HEK293T (cell line): ENCODE data around the gene MED7.

ENCODE experiments used
- CTCF ChIA-PET: fragments of 350-600 bp; formaldehyde crosslinking; extraction: SDS; loops from one replicate; lab custom pipeline; 2021; ENCODE audit warnings: antibody characterized with exemption, inconsistent platforms; lab: Yijun Ruan, JAX
- POLR2A ChIA-PET: fragments of 350-600 bp; formaldehyde crosslinking; extraction: SDS; loops from one replicate; lab custom pipeline; 2020; ENCODE audit warnings: antibody characterized with exemption, inconsistent platforms; lab: Yijun Ruan, JAX
- DNase-seq: peaks from one replicate; pipeline ENCODE4 v3.0.0; 2012; ENCODE audit warnings: mixed read lengths; ENCODE audit errors: extremely low spot score
- ARNT ChIP-seq: fragments of 450-650 bp; IDR thresholded peaks from 2 replicates; pipeline ENCODE4 v1.6.1; 2017; ENCODE audit warnings: mild to moderate bottlenecking
- BHLHE40 ChIP-seq: fragments of 450-650 bp; IDR thresholded peaks from 2 replicates; pipeline ENCODE4 v1.6.1; 2016; ENCODE audit warnings: mild to moderate bottlenecking, moderate library complexity, borderline replicate concordance
- CTBP1 ChIP-seq: fragments of 450-650 bp; IDR thresholded peaks from 2 replicates; pipeline ENCODE4 v1.6.1; 2016; ENCODE audit warnings: borderline replicate concordance
- ELF4 ChIP-seq: fragments of 450-650 bp; IDR thresholded peaks from 2 replicates; pipeline ENCODE4 v1.6.1; 2017; ENCODE audit warnings: antibody characterized with exemption
- FOXA1 ChIP-seq: fragments of 450-650 bp; IDR thresholded peaks from 2 replicates; pipeline ENCODE4 v1.6.1; 2016; ENCODE audit warnings: mild to moderate bottlenecking
- FOXK2 ChIP-seq: fragments of 450-650 bp; IDR thresholded peaks from 2 replicates; pipeline ENCODE4 v1.6.1; 2016; ENCODE audit warnings: mild to moderate bottlenecking
- FOXM1 ChIP-seq: fragments of 450-650 bp; IDR thresholded peaks from 2 replicates; pipeline ENCODE4 v1.6.1; 2017; ENCODE audit warnings: mild to moderate bottlenecking, borderline replicate concordance
- HDGF ChIP-seq: fragments of 450-650 bp; IDR thresholded peaks from 2 replicates; pipeline ENCODE4 v1.6.1; 2017; ENCODE audit warnings: antibody characterized with exemption, borderline replicate concordance
- L3MBTL2 ChIP-seq: fragments of 450-650 bp; conservative IDR thresholded peaks from 2 replicates; pipeline ENCODE4 v1.6.1; 2016; ENCODE audit warnings: mild to moderate bottlenecking
- LEF1 ChIP-seq: fragments of 450-650 bp; IDR thresholded peaks from 2 replicates; pipeline ENCODE4 v1.6.1; 2017; ENCODE audit warnings: mild to moderate bottlenecking, borderline replicate concordance
- NFRKB ChIP-seq: fragments of 450-650 bp; IDR thresholded peaks from 2 replicates; pipeline ENCODE4 v1.6.1; 2016; ENCODE audit warnings: mild to moderate bottlenecking, moderate library complexity
- SP1 ChIP-seq: fragments of 450-650 bp; IDR thresholded peaks from 2 replicates; pipeline ENCODE4 v1.6.1; 2017
- SUZ12 ChIP-seq: fragments of 450-650 bp; IDR thresholded peaks from 2 replicates; pipeline ENCODE4 v1.6.1; 2016; ENCODE audit warnings: mild to moderate bottlenecking
- TARDBP ChIP-seq: fragments of 450-650 bp; IDR thresholded peaks from 2 replicates; pipeline ENCODE4 v1.6.1; 2016
- ZNF384 ChIP-seq: fragments of 450-650 bp; IDR thresholded peaks from 2 replicates; pipeline ENCODE4 v1.6.1; 2016
- TF ChIP-seq, protein P1 (sequence below): fragments of 450-650 bp; IDR thresholded peaks from 2 replicates; pipeline ENCODE4 v1.6.1; 2016

MED7 gene

DNA sequence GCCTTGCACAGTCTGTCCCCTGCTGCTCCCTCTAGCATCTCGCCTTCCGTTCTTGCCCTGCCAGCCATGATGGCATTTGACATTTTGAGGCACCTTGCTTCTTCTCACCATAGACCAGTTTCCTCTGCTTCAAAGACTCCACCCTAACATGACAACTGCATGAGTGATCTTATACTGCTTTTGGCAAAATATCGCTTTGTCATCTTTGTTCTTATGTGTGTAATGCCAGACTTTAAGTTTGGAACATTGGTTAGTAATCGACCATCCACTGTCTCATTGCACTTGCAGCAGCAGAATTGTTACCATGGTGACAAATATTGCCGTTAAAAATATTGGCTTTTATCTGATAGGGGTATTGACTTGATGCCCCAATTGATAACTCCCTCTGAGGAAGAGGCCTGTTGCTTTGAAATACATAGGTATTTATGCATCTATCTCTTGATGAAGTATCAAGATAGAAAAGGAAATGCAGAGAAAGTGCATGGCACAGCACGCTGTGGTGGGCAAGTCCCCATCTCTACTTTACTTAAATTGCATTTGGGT is 16.6 kb upstream of the MED7 start:
- CTCF ChIA-PET, result no interaction called here
- POLR2A ChIA-PET, result no interaction called here
- TF ChIP-seq CTBP1 (no peak), FOXA1 (no peak)
- no peak for DNase-seq

DNA sequence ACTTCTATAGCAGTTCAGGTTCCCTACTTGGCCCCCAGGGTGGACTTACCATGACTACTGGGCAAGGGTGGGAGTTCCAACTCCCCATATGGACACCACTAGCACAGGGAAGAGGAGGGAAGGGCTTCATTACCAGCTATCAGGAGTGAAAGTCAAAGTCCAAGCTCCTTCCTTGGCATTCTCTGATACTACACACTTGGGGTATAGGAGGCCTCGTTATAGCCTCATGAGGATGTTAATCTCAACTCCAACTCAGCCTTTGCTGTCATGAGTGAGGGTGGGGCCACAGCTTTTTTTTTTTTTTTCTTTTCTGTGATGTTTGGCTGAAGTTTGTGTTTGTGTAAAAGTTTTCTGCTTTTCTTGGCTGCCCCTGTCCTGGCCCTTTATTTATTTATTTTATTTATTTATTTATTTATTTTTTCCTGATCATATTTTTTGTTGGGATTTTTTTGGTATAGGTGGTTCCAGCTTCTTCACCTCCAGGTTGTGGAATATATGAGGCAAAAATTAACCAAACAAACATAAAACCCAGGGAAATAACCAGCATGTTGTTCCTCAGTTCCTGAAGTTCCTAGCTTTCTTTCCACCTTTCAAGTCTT is 14.7 kb upstream of the MED7 start:
- TF ChIP-seq BHLHE40 (no peak), L3MBTL2 (no peak), ARNT (no peak), FOXK2 (no peak), FOXA1 (no peak), NFRKB (no peak), TARDBP (no peak), LEF1 (no peak), CTBP1 (no peak), ZNF384 (no peak), FOXM1 (no peak), ELF4 (no peak), SUZ12 (no peak), SP1 (no peak), HDGF (no peak)
- TF ChIP-seq, protein P1, sequence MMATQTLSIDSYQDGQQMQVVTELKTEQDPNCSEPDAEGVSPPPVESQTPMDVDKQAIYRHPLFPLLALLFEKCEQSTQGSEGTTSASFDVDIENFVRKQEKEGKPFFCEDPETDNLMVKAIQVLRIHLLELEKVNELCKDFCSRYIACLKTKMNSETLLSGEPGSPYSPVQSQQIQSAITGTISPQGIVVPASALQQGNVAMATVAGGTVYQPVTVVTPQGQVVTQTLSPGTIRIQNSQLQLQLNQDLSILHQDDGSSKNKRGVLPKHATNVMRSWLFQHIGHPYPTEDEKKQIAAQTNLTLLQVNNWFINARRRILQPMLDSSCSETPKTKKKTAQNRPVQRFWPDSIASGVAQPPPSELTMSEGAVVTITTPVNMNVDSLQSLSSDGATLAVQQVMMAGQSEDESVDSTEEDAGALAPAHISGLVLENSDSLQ, result no peak
- ChIA-PET CTCF (interaction anchor here (0.6 kb wide), 1 partner anchor 29 kb away, joined by 3 read pairs; no protein-coding TSS in a partner anchor), POLR2A (interaction anchor here (4.1 kb wide), 1 partner anchor 15 kb away, joined by 12 read pairs; the partner anchor contains the start of gene MED7)

DNA sequence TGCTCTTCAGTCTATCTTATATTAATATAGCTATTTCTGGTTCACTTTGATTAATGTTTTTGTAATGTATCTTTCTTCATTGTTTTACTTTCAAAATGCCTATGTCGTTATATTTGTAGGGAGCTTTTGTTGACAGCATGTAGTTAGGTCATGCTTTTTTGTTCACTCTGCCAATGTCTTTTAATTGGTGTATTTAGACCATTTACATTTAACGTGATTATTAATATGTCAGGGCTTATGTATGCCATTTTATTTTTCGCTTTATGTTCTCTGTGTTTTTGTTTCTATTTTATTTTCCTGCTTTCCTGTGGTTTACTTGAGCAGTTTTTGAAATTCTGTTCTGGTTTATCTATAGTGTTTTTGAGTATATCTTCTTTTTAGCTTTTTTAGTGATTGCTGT is 12.6 kb upstream of the MED7 start:
- TF ChIP-seq SUZ12 (no peak), HDGF (no peak), NFRKB (no peak), BHLHE40 (no peak), ZNF384 (no peak), ARNT (no peak), SP1 (no peak), L3MBTL2 (no peak), FOXK2 (no peak)
- ChIA-PET CTCF (no interaction called here), POLR2A (interaction anchor here (4.1 kb wide), 1 partner anchor 13 kb away, joined by 12 read pairs; the partner anchor contains the start of gene MED7)
- DNase-seq, result no peak

More for the DNA sequence above, 14.7 kb upstream of the MED7 start:
- no peak for DNase-seq

DNA sequence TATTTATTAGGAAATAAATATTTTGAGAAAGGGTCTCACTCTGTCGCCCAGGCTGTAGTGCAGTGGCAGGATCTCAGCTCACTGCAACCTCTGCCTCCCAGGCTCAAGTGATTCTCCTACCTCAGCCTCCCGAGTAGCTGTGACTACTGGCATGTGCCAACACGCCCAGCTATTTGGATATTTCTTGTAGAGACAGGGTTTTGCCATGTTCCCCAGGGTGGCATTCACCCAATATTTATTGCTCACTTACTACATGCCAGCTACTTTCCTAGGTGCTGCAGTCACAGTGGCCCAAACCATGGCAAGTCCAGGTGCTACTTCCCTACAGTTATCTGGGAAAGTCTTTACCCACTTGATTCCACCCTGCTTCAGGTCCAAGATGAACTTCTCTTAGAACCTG is 8.3 kb upstream of the MED7 start:
- DNase-seq, result no peak
- TF ChIP-seq LEF1 (no peak), FOXA1 (no peak), NFRKB (no peak), SP1 (no peak), ARNT (no peak)
- ChIA-PET CTCF (interaction anchor here (0.7 kb wide), 1 partner anchor 39 kb away, joined by 4 read pairs; no protein-coding TSS in a partner anchor), POLR2A (no interaction called here)

DNA sequence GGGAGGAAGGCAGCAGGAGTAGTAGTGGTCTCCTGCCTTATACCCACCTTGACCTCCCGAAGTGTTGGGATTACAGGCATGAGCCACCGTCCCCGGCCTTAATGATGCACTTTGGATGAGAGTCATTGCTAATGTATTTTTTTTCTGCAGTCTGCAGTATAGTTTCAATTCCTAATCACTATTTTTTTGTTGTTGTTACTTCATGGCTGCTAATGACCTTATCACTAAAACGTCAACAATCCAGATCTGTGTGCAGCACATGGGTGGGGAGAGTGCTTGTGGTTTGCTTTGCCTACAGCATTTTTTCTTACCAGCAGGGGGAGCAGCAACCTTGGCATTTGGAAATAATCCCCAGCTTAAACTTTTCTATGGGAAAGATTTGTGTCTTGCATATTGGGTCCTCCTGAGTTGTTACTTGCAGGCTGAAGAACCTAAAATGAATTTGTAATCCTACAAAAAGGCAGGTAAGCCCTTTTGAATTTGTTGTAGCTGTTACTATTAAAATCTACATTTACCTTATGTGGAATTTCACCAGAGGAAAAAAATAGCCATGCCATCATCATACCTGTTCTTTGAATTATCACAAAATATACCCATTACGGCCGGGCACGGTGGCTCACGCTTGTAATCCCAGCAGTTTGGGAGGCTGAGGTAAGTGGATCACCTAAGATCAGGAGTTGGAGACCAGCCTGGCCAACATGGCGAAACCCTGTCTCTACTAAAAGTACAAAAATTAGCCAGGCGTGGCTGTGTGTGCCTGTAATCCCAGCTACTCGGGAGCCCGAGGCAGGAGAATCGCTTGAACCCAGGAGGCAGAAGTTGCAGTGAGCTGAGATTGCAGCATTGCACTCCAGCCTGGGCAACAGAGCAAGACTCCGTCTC is 6.3 kb upstream of the MED7 start:
- CTCF ChIA-PET, result interaction anchor here (0.7 to 1.1 kb wide), 4 partner anchors 12 to 1021 kb away, joined by 3 to 4 read pairs (median 4); no protein-coding TSS in a partner anchor
- peak; percentile 63 for DNase-seq
- POLR2A ChIA-PET, result no interaction called here
- TF ChIP-seq L3MBTL2 (peak; percentile 43; the same call in 1 of the 2 replicates), FOXK2 (no peak)

DNA sequence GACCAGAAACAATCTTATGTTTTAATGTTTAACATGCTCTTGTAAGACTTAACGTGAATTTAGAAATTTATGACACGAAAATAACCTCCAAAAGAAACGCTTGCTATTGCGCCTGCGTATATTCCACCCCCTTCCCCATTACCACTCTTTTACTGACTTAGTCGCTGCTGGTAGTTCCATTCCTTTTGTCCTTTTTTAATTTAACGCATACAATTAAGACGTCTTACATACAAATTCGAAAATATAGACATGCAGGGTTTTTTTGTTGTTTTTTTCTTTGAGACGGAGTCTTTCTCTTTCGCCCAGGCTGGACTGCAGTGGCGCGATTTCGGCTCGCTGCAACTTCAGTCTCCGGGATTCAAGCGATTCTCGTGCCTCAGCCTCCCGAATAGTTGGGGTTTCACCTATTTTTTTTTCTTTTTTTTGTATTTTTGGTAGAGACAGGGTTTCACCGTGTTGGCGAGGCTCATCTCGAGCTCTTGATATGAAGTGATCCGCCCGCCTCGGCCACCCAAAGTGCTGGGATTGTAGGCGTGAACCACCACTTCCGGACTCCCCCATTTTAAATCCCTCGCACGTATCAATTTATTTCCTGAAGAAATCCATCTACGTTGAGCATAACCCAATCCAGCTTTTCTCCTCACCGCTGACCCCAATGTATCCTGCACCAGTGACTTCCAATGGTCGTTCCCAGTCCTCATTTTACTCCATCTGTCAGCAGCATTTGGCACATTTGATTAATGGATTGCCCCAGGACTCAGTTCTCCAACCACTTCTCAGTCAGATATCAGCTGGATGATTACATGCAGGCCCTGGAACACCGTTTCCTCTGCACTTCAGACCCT is 684 bp upstream of the MED7 start:
- peak; percentile 45 for DNase-seq
- ChIA-PET POLR2A (interaction anchor here (0.6 to 2.6 kb wide), 24 partner anchors 9 to 598 kb away, joined by 3 to 22 read pairs (median 4); partner anchors contain the start of genes CYFIP2 and HAVCR2), CTCF (interaction anchor here (1.9 kb wide), 1 partner anchor 11 kb away, joined by 9 read pairs; no protein-coding TSS in a partner anchor)

More for the DNA sequence above, 684 bp upstream of the MED7 start:
- no peak for TF ChIP-seq LEF1
- TF ChIP-seq ZNF384, result no peak
- 0 out of 2 replicates have a peak, but pooled peaks have one; percentile 33 for TF ChIP-seq ELF4
- no peak for TF ChIP-seq BHLHE40
- no peak for TF ChIP-seq TARDBP
- no peak for TF ChIP-seq FOXA1
- no peak for TF ChIP-seq FOXK2
- TF ChIP-seq SP1, result no peak
- TF ChIP-seq HDGF, result no peak
- peak; percentile 85 for TF ChIP-seq L3MBTL2
- no peak for TF ChIP-seq NFRKB
- TF ChIP-seq CTBP1, result 0 out of 2 replicates have a peak, but pooled peaks have one; percentile 7
- TF ChIP-seq, protein P1, result peak; percentile 94
